Dendritic cell treated with granulocyte-macrophage colony-stimulating factor and Interleukin-4, amounts not matched to agents 40 ng/mL and 50 ng/mL, for 4 days (primary cell): ENCODE results near the gene MAN1B1.
"Not testable (repeated sequence)": the region's sequence is repeated elsewhere in the genome, so short reads cannot be mapped to it uniquely, and the experiment has no call there.

Experiments
- H3K27ac Mint-ChIP-seq: one replicate; pipeline ENCODE4 v1.8.0; 2022; ENCODE audit warnings: mild to moderate bottlenecking, mixed read lengths
- H3K27me3 Mint-ChIP-seq: one replicate; pipeline ENCODE4 v1.8.0; 2022; ENCODE audit warnings: mild to moderate bottlenecking, mixed read lengths
- H3K36me3 Mint-ChIP-seq: one replicate; pipeline ENCODE4 v1.8.0; 2022; ENCODE audit warnings: low read depth, mixed read lengths
- H3K4me1 Mint-ChIP-seq: one replicate; pipeline ENCODE4 v1.8.0; 2022; ENCODE audit warnings: low read depth, mixed read lengths
- H3K4me3 Mint-ChIP-seq: one replicate; pipeline ENCODE4 v1.8.0; 2022; ENCODE audit warnings: mild to moderate bottlenecking, moderate library complexity, mixed read lengths
- H3K9me3 Mint-ChIP-seq: one replicate; pipeline ENCODE4 v1.8.0; 2022; ENCODE audit warnings: mixed read lengths
- intact Hi-C: fragments of 100-400 bp; cut with micrococcal nuclease; formaldehyde crosslinking; loops from one replicate; pipeline ENCODE4 v1.15.0; 2022

Gene MAN1B1

GRCh38 chr9:137123468-137123837, 36.7 kb downstream of the MAN1B1 start:
- no peak overlapping the region for H3K4me3 Mint-ChIP-seq
- intact Hi-C loops = loop anchor here (10.0 kb wide), 1 partner anchor 51 kb away; the partner anchor contains the start of genes LRRC26 and TMEM210
- peaks cover 5% of the 10 kb centered on the region for H3K27me3 Mint-ChIP-seq
- H3K9me3 Mint-ChIP-seq = no peaks in the 10 kb centered on the region
- H3K4me1 Mint-ChIP-seq = peaks cover 23% of the 10 kb centered on the region
- H3K27ac Mint-ChIP-seq = no peak overlapping the region
- peaks cover 6% of the 10 kb centered on the region for H3K36me3 Mint-ChIP-seq

GRCh38 chr9:137123952-137124462, 37.2 kb downstream of the MAN1B1 start:
- H3K36me3 Mint-ChIP-seq, H3K4me3 Mint-ChIP-seq, H3K27me3 Mint-ChIP-seq, H3K9me3 Mint-ChIP-seq, H3K27ac Mint-ChIP-seq: not testable (repeated sequence)
- intact Hi-C loops = loop anchor here (10.0 kb wide), 1 partner anchor 51 kb away; the partner anchor contains the start of genes LRRC26 and TMEM210
- peaks cover 28% of the 10 kb centered on the region for H3K4me1 Mint-ChIP-seq

GRCh38 chr9:137126786-137127185, 40.0 kb downstream of the MAN1B1 start:
- Mint-ChIP-seq H3K36me3 (peaks cover 11% of the 10 kb centered on the region), H3K4me1 (peaks cover 33% of the 10 kb centered on the region), H3K9me3 (no peaks in the 10 kb centered on the region), H3K27ac (peak overlapping the region; percentile 85), H3K4me3 (peak overlapping the region; percentile 85), H3K27me3 (peaks cover 14% of the 10 kb centered on the region)
- intact Hi-C loops = loop anchor here (10.0 kb wide), 1 partner anchor 48 kb away; the partner anchor contains the start of genes LRRC26 and TMEM210

GRCh38 chr9:137127301-137128157, 40.7 kb downstream of the MAN1B1 start:
- Mint-ChIP-seq H3K36me3 (peaks cover 11% of the 10 kb centered on the region), H3K27me3 (peaks cover 18% of the 10 kb centered on the region), H3K4me3 (peak overlapping the region; percentile 85), H3K9me3 (no peaks in the 10 kb centered on the region), H3K27ac (peak overlapping the region; percentile 85), H3K4me1 (peaks cover 28% of the 10 kb centered on the region)
- intact Hi-C loops = loop anchor here (10.0 kb wide), 1 partner anchor 47 kb away; the partner anchor contains the start of genes LRRC26 and TMEM210

GRCh38 chr9:137128158-137128861, 41.5 kb downstream of the MAN1B1 start:
- Mint-ChIP-seq H3K36me3 (peaks cover 11% of the 10 kb centered on the region), H3K4me1 (peaks cover 28% of the 10 kb centered on the region), H3K4me3 (peak overlapping the region; percentile 80), H3K9me3 (no peaks in the 10 kb centered on the region), H3K27me3 (peaks cover 24% of the 10 kb centered on the region), H3K27ac (peak overlapping the region; percentile 61)
- intact Hi-C loops = loop anchor here (10.0 kb wide), 1 partner anchor 46 kb away; the partner anchor contains the start of genes LRRC26 and TMEM210

- peaks cover 27% of the 10 kb centered on the region for H3K27me3 Mint-ChIP-seq
- H3K36me3 Mint-ChIP-seq = peaks cover 11% of the 10 kb centered on the region
- peak overlapping the region; percentile 61 for H3K27ac Mint-ChIP-seq
- peak overlapping the region; percentile 80 for H3K4me3 Mint-ChIP-seq
- peaks cover 28% of the 10 kb centered on the region for H3K4me1 Mint-ChIP-seq
- H3K9me3 Mint-ChIP-seq = no peaks in the 10 kb centered on the region
- intact Hi-C loops = loop anchor here (10.0 kb wide), 1 partner anchor 46 kb away; the partner anchor contains the start of genes LRRC26 and TMEM210
Observed at GRCh38 chr9:137128862-137129455, 42.2 kb downstream of the MAN1B1 start.

GRCh38 chr9:137129456-137130175, 42.8 kb downstream of the MAN1B1 start:
- Mint-ChIP-seq H3K4me1 (peaks cover 28% of the 10 kb centered on the region), H3K4me3 (peak overlapping the region; percentile 80), H3K36me3 (peaks cover 11% of the 10 kb centered on the region), H3K27ac (peak overlapping the region; percentile 61), H3K9me3 (no peaks in the 10 kb centered on the region), H3K27me3 (peaks cover 34% of the 10 kb centered on the region)
- intact Hi-C loops = loop anchor here (10.0 kb wide), 1 partner anchor 45 kb away; the partner anchor contains the start of genes LRRC26 and TMEM210

GRCh38 chr9:137130176-137130755, 43.5 kb downstream of the MAN1B1 start:
- Mint-ChIP-seq H3K27ac (peak overlapping the region; percentile 61), H3K4me1 (peaks cover 28% of the 10 kb centered on the region), H3K4me3 (peak overlapping the region; percentile 76), H3K36me3 (peaks cover 11% of the 10 kb centered on the region), H3K9me3 (no peaks in the 10 kb centered on the region), H3K27me3 (peaks cover 36% of the 10 kb centered on the region)
- intact Hi-C loops = no loop called here

GRCh38 chr9:137134191-137134590, 47.4 kb downstream of the MAN1B1 start:
- H3K36me3 Mint-ChIP-seq = peaks cover 5% of the 10 kb centered on the region
- H3K4me1 Mint-ChIP-seq = peaks cover 17% of the 10 kb centered on the region
- H3K9me3 Mint-ChIP-seq = no peaks in the 10 kb centered on the region
- intact Hi-C loops = no loop called here
- H3K4me3 Mint-ChIP-seq = no peak overlapping the region
- H3K27me3 Mint-ChIP-seq = peaks cover 67% of the 10 kb centered on the region
- H3K27ac Mint-ChIP-seq = no peak overlapping the region

- H3K4me3 Mint-ChIP-seq, H3K9me3 Mint-ChIP-seq, H3K36me3 Mint-ChIP-seq, H3K27ac Mint-ChIP-seq, intact Hi-C loops: not testable (repeated sequence)
- peaks cover 76% of the 10 kb centered on the region for H3K27me3 Mint-ChIP-seq
- H3K4me1 Mint-ChIP-seq = peaks cover 17% of the 10 kb centered on the region
Observed at GRCh38 chr9:137135154-137135553, 48.4 kb downstream of the MAN1B1 start.

GRCh38 chr9:137136261-137136880, 49.6 kb downstream of the MAN1B1 start:
- no peaks in the 10 kb centered on the region for H3K9me3 Mint-ChIP-seq
- H3K4me3 Mint-ChIP-seq = no peak overlapping the region
- peaks cover 78% of the 10 kb centered on the region for H3K27me3 Mint-ChIP-seq
- intact Hi-C loops = no loop called here
- H3K27ac Mint-ChIP-seq = no peak overlapping the region
- H3K36me3 Mint-ChIP-seq = no peaks in the 10 kb centered on the region
- H3K4me1 Mint-ChIP-seq = peaks cover 11% of the 10 kb centered on the region

GRCh38 chr9:137136881-137137607, 50.3 kb downstream of the MAN1B1 start:
- Mint-ChIP-seq H3K27ac (no peak overlapping the region), H3K4me3 (no peak overlapping the region), H3K4me1 (peaks cover 11% of the 10 kb centered on the region), H3K36me3 (no peaks in the 10 kb centered on the region), H3K9me3 (no peaks in the 10 kb centered on the region), H3K27me3 (peaks cover 80% of the 10 kb centered on the region)
- intact Hi-C loops = no loop called here
